Measurements from ENCODE around the gene FAM186B.
A peak's percentile ranks its signal among the peaks of the same experiment; 100 is the strongest.

FAM186B gene

DNA sequence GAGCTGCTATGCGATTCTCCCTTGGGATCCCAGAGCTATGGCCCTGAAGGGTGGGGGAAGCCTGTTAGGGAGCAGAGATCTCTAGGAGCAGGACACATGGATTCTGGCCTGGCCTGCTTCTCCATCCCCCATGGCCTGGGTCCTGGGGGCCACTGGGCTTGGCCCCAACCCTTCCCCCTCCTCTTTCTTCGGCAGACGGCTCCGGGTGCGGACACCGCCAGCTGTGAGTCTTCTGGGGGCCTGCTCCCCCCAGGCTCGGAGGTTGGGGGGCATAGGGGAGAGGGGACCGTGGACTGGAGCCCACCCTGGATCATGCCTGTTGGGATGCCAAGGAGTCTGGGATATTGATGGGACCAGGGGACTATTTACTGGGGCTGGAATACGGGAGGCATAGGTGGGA is 27.0 kb upstream of the FAM186B start:
- H3K4me1 ChIP-seq (ENCODE audit: insufficient read depth, low read length), result peaks cover 5% of the 10 kb centered on the region; the same call in 1 of the 2 replicates
- H3K27me3 ChIP-seq (ENCODE audit: insufficient read depth, low read length), result no peaks in the 10 kb centered on the region
- H3K9me3 ChIP-seq (ENCODE audit: insufficient read depth, low read depth, low read length), result no peaks in the 10 kb centered on the region
- H3K4me3 ChIP-seq (ENCODE audit: low read length), result no peak overlapping the region
- no peak overlapping the region for H3K9ac ChIP-seq (ENCODE audit: low read depth, low read length)
- H3K36me3 ChIP-seq (ENCODE audit: insufficient read depth, low read depth, low read length), result peaks cover 8% of the 10 kb centered on the region
- no peak overlapping the region for H3K27ac ChIP-seq (ENCODE audit: low read length)

DNA sequence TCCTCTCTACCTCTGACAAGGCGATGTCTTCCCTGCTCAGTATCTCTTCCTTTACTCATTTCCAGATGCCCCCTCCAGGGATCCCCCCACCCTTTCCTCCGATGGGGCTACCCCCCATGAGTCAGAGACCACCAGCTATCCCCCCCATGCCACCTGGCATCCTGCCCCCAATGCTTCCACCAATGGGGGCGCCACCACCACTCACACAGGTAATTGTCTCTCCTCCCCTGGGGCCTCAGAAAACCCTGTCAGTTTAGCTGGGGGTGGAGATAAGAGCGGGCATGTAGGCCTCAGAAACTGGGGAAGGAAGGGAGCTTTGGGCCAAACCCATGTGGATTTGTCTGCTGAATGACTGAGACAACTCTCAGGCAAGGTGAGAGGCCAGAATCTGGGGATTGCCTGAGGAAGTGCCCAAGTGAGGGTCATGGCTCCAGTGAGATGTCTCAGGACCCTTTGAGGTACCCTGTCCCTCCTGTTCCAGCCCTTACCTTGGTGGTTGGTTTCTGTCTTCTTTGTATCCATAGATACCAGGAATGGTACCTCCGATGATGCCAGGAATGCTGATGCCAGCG is 26.0 kb upstream of the FAM186B start:
- peaks cover 8% of the 10 kb centered on the region for H3K36me3 ChIP-seq (ENCODE audit: insufficient read depth, low read depth, low read length)
- no peak overlapping the region for H3K4me3 ChIP-seq (ENCODE audit: low read length)
- H3K27me3 ChIP-seq (ENCODE audit: insufficient read depth, low read length), result no peaks in the 10 kb centered on the region
- H3K27ac ChIP-seq (ENCODE audit: low read length), result no peak overlapping the region
- no peak overlapping the region for H3K9ac ChIP-seq (ENCODE audit: low read depth, low read length)
- no peaks in the 10 kb centered on the region for H3K9me3 ChIP-seq (ENCODE audit: insufficient read depth, low read depth, low read length)
- no peaks in the 10 kb centered on the region for H3K4me1 ChIP-seq (ENCODE audit: insufficient read depth, low read length)

DNA sequence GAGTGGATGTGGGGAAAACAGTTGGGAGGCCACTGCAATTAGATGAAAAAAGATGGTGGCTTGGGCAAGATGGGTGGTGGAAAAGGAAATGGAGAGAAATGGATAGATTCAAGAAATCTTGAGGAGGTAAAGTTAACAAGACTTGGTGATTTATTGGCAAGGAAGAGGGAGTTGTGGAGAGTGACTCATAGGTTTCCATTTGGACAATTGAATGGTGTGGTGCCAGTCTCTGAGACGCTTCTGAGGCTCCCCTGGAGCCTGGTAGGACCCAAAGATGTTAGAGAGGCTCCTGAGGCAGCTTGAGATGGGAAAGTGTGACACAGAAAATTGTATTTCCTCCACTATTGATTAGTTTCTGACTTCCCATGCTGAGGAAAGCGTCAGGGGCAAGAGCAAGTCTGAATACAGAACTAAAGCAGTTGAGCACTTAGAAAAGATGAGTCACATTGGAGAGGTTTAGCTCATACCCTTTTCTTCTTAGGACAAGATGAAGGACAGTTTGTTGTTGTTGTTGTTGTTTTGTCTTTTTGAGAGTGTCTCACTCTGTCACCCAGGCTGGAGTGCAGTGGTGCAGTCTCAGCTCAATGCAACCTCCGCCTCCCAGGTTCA is 22.4 kb upstream of the FAM186B start:
- no peak overlapping the region for H3K9ac ChIP-seq (ENCODE audit: low read depth, low read length)
- no peaks in the 10 kb centered on the region for H3K9me3 ChIP-seq (ENCODE audit: insufficient read depth, low read depth, low read length)
- no peaks in the 10 kb centered on the region; the same call in 1 of the 2 replicates for H3K4me1 ChIP-seq (ENCODE audit: insufficient read depth, low read length)
- H3K36me3 ChIP-seq (ENCODE audit: insufficient read depth, low read depth, low read length), result peaks cover 8% of the 10 kb centered on the region; the same call in 1 of the 2 replicates
- H3K27ac ChIP-seq (ENCODE audit: low read length), result no peak overlapping the region
- no peak overlapping the region for H3K4me3 ChIP-seq (ENCODE audit: low read length)
- no peaks in the 10 kb centered on the region for H3K27me3 ChIP-seq (ENCODE audit: insufficient read depth, low read length)

DNA sequence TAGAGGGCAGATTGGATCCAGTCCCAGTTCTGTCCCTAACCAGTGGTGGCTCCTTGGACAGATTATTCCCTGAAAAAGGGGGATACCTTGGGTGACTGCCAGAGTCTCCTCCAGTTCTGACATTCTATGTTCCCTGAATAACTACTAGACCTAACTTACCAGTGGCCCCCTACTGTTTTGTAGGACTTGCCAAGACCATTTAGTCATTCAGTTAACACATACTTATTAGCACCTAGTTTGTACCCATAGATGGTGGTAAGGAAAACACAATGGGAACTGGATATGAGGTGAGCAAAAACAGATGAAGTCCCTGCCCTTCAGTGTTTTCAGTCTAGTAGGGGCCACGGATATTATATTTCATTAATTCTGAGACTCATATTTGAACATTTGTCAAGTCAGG is 21.4 kb upstream of the FAM186B start:
- Histone ChIP-seq H3K4me1 (ENCODE audit: insufficient read depth, low read length) (no peaks in the 10 kb centered on the region; the same call in 1 of the 2 replicates), H3K27ac (ENCODE audit: low read length) (no peak overlapping the region), H3K4me3 (ENCODE audit: low read length) (no peak overlapping the region), H3K36me3 (ENCODE audit: insufficient read depth, low read depth, low read length) (peaks cover 4% of the 10 kb centered on the region; the same call in 1 of the 2 replicates), H3K27me3 (ENCODE audit: insufficient read depth, low read length) (peaks cover 6% of the 10 kb centered on the region; the same call in 1 of the 2 replicates), H3K9me3 (ENCODE audit: insufficient read depth, low read depth, low read length) (no peaks in the 10 kb centered on the region), H3K9ac (ENCODE audit: low read depth, low read length) (no peak overlapping the region)

DNA sequence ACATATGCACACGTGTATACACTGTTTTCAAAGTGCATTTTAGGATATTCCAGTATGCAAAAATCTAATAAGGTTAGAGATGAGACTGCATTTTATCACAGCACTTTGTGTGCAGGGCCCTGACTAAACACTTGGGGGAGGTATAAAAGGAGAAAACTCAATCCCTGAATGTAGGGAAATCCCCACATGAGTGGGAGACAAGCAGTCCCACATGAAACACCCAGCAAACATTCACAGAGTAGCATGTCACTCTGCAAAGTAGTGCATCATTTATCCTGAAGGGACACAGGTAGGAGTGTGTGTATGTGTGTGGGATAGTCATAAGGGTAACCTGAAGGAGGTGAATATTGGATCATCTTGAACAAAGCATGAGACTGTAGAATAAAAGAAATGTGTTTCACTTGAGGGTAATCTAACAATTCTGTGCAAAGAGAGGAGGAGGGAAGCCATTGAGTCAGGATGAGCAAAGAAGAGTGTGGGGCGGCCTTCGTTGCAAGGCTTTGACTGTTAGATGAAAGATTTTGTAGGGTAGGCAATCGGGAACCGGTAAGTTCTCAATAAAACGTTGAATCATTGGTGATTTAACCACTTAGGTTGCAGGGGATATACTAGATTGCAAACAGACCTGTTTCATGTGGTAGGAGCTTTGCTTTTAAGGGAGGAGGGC is 20.9 kb upstream of the FAM186B start:
- no peaks in the 10 kb centered on the region for H3K9me3 ChIP-seq (ENCODE audit: insufficient read depth, low read depth, low read length)
- peaks cover 11% of the 10 kb centered on the region; the same call in 1 of the 2 replicates for H3K27me3 ChIP-seq (ENCODE audit: insufficient read depth, low read length)
- H3K4me3 ChIP-seq (ENCODE audit: low read length), result no peak overlapping the region
- H3K4me1 ChIP-seq (ENCODE audit: insufficient read depth, low read length), result peaks cover 4% of the 10 kb centered on the region; the same call in 1 of the 2 replicates
- no peaks in the 10 kb centered on the region for H3K36me3 ChIP-seq (ENCODE audit: insufficient read depth, low read depth, low read length)
- H3K27ac ChIP-seq (ENCODE audit: low read length), result no peak overlapping the region
- H3K9ac ChIP-seq (ENCODE audit: low read depth, low read length), result no peak overlapping the region

DNA sequence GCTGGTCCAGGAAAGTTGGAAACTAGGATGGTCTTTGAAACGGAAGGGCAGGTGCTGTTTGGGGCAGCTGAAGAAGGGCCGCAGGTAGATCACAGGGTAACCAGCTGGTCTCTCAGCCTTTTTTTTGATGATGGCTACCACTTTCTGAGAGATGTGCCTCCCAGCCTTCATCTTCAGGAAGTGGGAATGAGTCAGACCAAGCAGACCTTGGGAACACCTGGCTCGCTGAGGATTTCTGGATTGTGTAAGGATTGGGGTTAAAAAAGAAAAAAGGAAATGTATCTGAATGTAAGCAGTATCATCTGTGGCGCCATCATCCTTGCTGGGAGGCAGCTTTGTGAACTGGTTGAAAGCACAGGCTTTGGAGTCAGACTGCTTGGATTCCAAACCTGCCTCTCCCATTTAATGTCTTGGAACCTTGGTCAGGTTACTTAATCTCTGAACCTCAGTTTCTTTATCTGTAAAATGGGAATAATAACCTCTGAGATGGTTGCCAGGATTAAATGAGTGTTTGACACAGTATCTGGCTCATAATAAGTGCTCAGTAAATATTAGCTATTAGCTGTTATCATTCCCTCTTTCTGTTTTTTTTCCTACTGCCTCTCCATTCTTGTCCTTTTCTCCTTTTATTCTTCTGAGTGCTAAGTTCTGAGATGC is 19.6 kb upstream of the FAM186B start:
- peaks cover 18% of the 10 kb centered on the region; the same call in 1 of the 2 replicates for H3K27me3 ChIP-seq (ENCODE audit: insufficient read depth, low read length)
- no peak overlapping the region for H3K4me3 ChIP-seq (ENCODE audit: low read length)
- H3K27ac ChIP-seq (ENCODE audit: low read length), result no peak overlapping the region
- no peaks in the 10 kb centered on the region for H3K36me3 ChIP-seq (ENCODE audit: insufficient read depth, low read depth, low read length)
- no peaks in the 10 kb centered on the region for H3K9me3 ChIP-seq (ENCODE audit: insufficient read depth, low read depth, low read length)
- no peak overlapping the region for H3K9ac ChIP-seq (ENCODE audit: low read depth, low read length)
- H3K4me1 ChIP-seq (ENCODE audit: insufficient read depth, low read length), result peaks cover 5% of the 10 kb centered on the region; the same call in 1 of the 2 replicates

DNA sequence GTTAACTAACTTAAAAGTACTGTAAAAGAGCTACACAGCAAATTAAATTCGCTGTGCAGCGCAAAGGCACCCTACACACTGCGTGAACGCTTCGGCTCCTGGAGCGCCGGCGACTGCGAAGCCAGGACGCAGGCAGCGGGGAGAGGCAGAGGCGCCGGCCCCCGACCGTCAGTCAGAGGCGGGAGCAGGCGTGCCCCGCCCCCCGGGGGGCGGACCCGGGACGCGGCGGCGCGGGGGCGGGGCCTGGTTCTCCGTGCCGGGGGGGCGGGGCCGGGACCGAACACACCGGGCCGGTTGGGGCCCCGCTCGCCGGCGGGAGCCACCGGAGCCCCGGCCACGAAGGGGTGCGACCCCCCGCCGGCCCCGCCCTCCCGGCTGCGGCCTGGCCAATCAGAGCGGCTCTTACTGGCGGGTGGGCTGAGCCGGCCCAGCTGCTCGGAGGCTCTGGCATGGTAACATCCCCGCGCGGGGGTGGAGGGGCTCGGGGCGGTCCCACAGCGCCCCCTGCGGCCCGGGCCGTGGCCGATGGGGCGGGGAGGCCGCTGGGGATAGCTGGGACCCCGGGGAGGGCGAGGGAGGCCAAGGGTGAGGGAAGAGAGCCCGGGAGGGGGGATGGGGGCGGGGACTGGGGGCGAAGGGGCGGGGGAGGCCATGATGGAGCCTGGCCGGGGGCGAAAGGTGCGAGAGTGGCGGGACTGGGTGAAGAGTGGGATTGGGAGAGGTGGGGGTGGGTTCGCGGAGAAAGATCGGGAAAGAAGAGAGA is 17.9 kb upstream of the FAM186B start, which contains the start of gene PRPF40B:
Gene PRPF40B, plus strand, starts transcription at position 420 of the 763 bp plus-strand sequence. Its CDS starts 30 bp downstream, at position 450.
- H3K9ac ChIP-seq (ENCODE audit: low read depth, low read length), result peak within 1 kb of the TSS; percentile 67
- no peaks in the 10 kb centered on the region for H3K9me3 ChIP-seq (ENCODE audit: insufficient read depth, low read depth, low read length)
- no peaks in the 10 kb centered on the region for H3K36me3 ChIP-seq (ENCODE audit: insufficient read depth, low read depth, low read length)
- no peak within 1 kb of the TSS for H3K27ac ChIP-seq (ENCODE audit: low read length)
- peaks cover 28% of the 10 kb centered on the region; the same call in 1 of the 2 replicates for H3K27me3 ChIP-seq (ENCODE audit: insufficient read depth, low read length)
- peak within 1 kb of the TSS; percentile 77 for H3K4me3 ChIP-seq (ENCODE audit: low read length)
- H3K4me1 ChIP-seq (ENCODE audit: insufficient read depth, low read length), result peaks cover 10% of the 10 kb centered on the region

DNA sequence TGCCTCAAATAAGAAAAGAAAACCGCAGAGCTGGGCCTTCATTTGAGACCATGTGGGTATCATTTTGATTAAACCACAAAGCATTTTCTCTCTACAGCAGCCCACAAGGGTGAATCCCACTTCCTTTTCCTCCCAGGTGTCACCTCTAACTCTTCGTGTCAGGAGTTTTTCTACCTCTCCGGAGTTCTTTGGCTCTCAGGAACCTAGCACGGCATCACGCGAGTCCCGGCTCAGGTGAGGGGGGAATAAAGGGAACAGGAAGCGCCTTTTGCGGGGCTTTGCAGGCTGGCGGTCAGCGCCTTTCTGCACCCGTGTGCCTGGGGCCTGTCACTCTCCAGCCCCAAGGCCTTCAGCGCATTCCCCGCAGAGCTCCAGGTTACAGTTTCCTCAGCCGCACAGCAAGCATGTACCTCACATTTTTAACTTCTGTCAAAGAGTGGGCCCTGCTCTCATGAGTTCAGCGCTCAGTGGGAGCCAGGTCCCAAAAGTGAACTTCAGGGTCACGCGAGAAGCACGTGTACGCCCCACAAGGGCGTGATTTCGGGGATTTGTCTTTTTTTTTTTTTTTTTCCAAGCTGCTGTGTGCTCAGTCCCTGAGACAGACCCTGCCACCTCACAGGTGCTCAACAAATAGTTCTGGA is 17.2 kb upstream of the FAM186B start:
- H3K36me3 ChIP-seq (ENCODE audit: insufficient read depth, low read depth, low read length), result no peaks in the 10 kb centered on the region
- peaks cover 28% of the 10 kb centered on the region; the same call in 1 of the 2 replicates for H3K27me3 ChIP-seq (ENCODE audit: insufficient read depth, low read length)
- H3K4me1 ChIP-seq (ENCODE audit: insufficient read depth, low read length), result peaks cover 10% of the 10 kb centered on the region
- no peak overlapping the region for H3K27ac ChIP-seq (ENCODE audit: low read length)
- peak overlapping the region; percentile 77 for H3K4me3 ChIP-seq (ENCODE audit: low read length)
- H3K9me3 ChIP-seq (ENCODE audit: insufficient read depth, low read depth, low read length), result no peaks in the 10 kb centered on the region
- H3K9ac ChIP-seq (ENCODE audit: low read depth, low read length), result peak overlapping the region; percentile 64

DNA sequence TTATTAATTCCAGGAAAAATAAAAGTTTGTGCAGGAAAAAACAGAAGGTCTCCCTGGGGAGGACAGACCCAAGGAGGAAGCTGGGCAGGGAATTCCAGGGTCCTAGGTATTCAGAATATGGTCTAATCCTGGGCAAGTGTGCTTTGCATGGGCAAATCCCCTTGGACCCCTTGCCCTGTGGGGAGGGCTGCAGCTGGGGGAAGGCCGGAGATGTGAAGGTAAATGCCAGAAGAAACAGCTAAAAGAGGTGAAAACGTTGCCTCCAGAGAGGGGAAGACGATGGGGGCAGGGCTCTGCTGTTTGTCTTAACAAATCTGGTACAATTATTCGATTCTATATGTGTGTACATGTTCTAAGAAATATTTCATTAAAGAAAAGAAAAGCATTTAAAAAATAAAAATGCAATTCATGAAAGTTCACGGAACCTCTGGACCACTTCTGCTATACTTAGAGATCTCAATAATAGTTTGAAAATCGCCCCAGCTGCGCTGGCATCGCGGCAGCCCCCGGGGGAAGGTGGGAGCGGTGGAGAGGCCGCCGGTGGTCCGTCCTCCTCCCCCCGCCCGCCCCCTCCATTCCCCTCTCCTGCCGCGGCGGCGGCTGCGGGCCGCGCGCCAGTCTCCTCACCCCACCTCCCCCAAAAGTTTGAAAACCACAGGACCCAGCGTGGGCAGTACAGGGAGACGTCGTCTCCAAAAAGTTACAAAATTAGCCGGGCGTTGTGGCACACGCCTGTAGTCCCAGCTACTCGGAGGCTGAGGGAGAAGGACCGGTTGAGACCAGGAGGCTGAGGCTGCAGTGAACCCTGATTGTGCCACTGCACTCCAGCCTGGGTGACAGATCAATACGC is 16.4 kb upstream of the FAM186B start:
- Histone ChIP-seq H3K27me3 (ENCODE audit: insufficient read depth, low read length) (peaks cover 28% of the 10 kb centered on the region; the same call in 1 of the 2 replicates), H3K4me1 (ENCODE audit: insufficient read depth, low read length) (peaks cover 10% of the 10 kb centered on the region), H3K36me3 (ENCODE audit: insufficient read depth, low read depth, low read length) (no peaks in the 10 kb centered on the region), H3K9ac (ENCODE audit: low read depth, low read length) (peak overlapping the region; percentile 64), H3K4me3 (ENCODE audit: low read length) (peak overlapping the region; percentile 77), H3K27ac (ENCODE audit: low read length) (no peak overlapping the region), H3K9me3 (ENCODE audit: insufficient read depth, low read depth, low read length) (no peaks in the 10 kb centered on the region)

DNA sequence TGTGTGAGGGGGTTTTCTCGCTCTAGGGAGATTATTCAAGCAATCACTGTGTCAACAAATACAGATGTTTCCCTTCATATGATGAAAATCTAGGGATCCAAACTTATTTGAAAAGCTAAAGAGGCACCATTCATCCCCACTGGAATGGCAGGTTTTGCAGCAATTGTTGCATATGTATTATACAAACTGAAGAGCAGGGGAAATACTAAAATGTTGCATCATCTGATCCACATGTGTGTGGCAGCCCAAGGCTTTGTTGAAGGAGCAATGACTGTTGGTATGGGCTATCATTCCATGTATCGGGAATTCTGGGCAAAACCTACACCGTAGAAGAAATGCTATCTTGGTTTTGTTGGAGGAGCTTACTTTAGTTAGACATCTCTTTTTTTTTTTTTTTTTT is 13.8 kb upstream of the FAM186B start:
- peaks cover 10% of the 10 kb centered on the region for H3K4me1 ChIP-seq (ENCODE audit: insufficient read depth, low read length)
- no peaks in the 10 kb centered on the region for H3K36me3 ChIP-seq (ENCODE audit: insufficient read depth, low read depth, low read length)

More for the DNA sequence above, 13.8 kb upstream of the FAM186B start:
- Histone ChIP-seq H3K27me3 (ENCODE audit: insufficient read depth, low read length) (peaks cover 28% of the 10 kb centered on the region; the same call in 1 of the 2 replicates), H3K4me3 (ENCODE audit: low read length) (no peak overlapping the region), H3K27ac (ENCODE audit: low read length) (no peak overlapping the region), H3K9me3 (ENCODE audit: insufficient read depth, low read depth, low read length) (no peaks in the 10 kb centered on the region), H3K9ac (ENCODE audit: low read depth, low read length) (no peak overlapping the region)
